ENCODE results near the gene FAM124B. TPM values are rescaled to one million over a fixed set of nuclear protein-coding genes. Genes with fewer than 3 reads are reported as not detected.

The FAM124B gene
- total RNA-seq, 1 experiment from 2014 or later: 0.83 TPM

- Mint-ChIP-seq H3K9me3 (no peaks in the 10 kb centered on the region), H3K27me3 (ENCODE audit: low read depth) (no peaks in the 10 kb centered on the region), H3K4me3 (no peak overlapping the region), H3K27ac (no peak overlapping the region), H3K4me1 (0 out of 4 replicates have a peak, but pooled peaks cover 0 to 2% of the 10 kb centered on the region in 2 experiments), H3K36me3 (ENCODE audit: insufficient read depth in 1 of 3, low read depth in 3 of 3) (no peaks in the 10 kb centered on the region)
- Histone ChIP-seq H2AK5ac (ENCODE audit: insufficient read length, low read length) (no peak overlapping the region), H3K23ac (ENCODE audit: insufficient read length, low read depth, low read length) (no peak overlapping the region), H4K8ac (replicated peaks; ENCODE audit: insufficient read length, low read depth, low read length) (no peak overlapping the region), H4K91ac (ENCODE audit: insufficient read length, low read depth, low read length) (no peak overlapping the region), H3K79me1 (ENCODE audit: insufficient read depth, low read depth, low read length, poor library complexity, severe bottlenecking) (no peaks in the 10 kb centered on the region), H3K56ac (ENCODE audit: insufficient read length, low read depth, low read length) (no peak overlapping the region), H2BK120ac (ENCODE audit: low read depth, low read length, poor library complexity, severe bottlenecking) (no peak overlapping the region), H3K79me2 (ENCODE audit: insufficient read depth, low read length) (no peaks in the 10 kb centered on the region), H2AFZ (ENCODE audit: low read length) (no peak overlapping the region), H4K5ac (ENCODE audit: insufficient read length, low read depth, low read length) (no peak overlapping the region), H3T11ph (ENCODE audit: low read length) (no peak overlapping the region), H3K14ac (ENCODE audit: insufficient read depth, low read length) (no peak overlapping the region), H2BK20ac (ENCODE audit: low read depth, low read length, poor library complexity, severe bottlenecking) (no peak overlapping the region), H3K27me3 (ENCODE audit: insufficient read depth, low read length) (no peaks in the 10 kb centered on the region), H3K27ac (ENCODE audit: insufficient read length, low read depth, low read length) (no peak overlapping the region), H3K4me1 (ENCODE audit: insufficient read depth, low read length) (no peaks in the 10 kb centered on the region), H3K9ac (ENCODE audit: extremely low read depth, insufficient read length, low read length) (no peak overlapping the region), H2BK5ac (ENCODE audit: insufficient read length, low read length) (no peak overlapping the region), H3K4ac (ENCODE audit: low read depth, low read length) (no peak overlapping the region), H2BK15ac (ENCODE audit: low read depth, low read length) (no peak overlapping the region), H3K23me2 (ENCODE audit: insufficient read length, low read depth, low read length, poor library complexity, severe bottlenecking) (no peaks in the 10 kb centered on the region), H2BK12ac (ENCODE audit: insufficient read length, low read depth, low read length) (no peak overlapping the region), H3K4me2 (ENCODE audit: insufficient read depth, insufficient read length, low read length) (no peak overlapping the region), H3K18ac (ENCODE audit: insufficient read length, low read depth, low read length) (no peak overlapping the region), H3K9me3 (ENCODE audit: control insufficient read depth, low read depth, low read length) (no peaks in the 10 kb centered on the region), H4K20me1 (ENCODE audit: control insufficient read depth, insufficient read depth, insufficient read length) (no peaks in the 10 kb centered on the region)
- WGBS (ENCODE audit: extremely low coverage, insufficient read length, low lambda C conversion rate): no CpG with 5 or more reads among the region's 1 CpG
- TF ChIP-seq, protein P1, sequence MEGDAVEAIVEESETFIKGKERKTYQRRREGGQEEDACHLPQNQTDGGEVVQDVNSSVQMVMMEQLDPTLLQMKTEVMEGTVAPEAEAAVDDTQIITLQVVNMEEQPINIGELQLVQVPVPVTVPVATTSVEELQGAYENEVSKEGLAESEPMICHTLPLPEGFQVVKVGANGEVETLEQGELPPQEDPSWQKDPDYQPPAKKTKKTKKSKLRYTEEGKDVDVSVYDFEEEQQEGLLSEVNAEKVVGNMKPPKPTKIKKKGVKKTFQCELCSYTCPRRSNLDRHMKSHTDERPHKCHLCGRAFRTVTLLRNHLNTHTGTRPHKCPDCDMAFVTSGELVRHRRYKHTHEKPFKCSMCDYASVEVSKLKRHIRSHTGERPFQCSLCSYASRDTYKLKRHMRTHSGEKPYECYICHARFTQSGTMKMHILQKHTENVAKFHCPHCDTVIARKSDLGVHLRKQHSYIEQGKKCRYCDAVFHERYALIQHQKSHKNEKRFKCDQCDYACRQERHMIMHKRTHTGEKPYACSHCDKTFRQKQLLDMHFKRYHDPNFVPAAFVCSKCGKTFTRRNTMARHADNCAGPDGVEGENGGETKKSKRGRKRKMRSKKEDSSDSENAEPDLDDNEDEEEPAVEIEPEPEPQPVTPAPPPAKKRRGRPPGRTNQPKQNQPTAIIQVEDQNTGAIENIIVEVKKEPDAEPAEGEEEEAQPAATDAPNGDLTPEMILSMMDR (conservative IDR thresholded peaks at IDR 0.05): no peak
- DNase-seq: no peak
Observed at GRCh38 chr2:224378701-224379097, 23.2 kb downstream of the FAM124B start.
